KMS-11 (cell line): ENCODE data around the gene CDAN1.

Experiments used
- H2AFZ ChIP-seq: fragments of 200-600 bp; sonication (generic); 2 replicates; pipeline ENCODE4 v1.6.1; 2016; ENCODE audit warnings: antibody characterized with exemption, mixed run types, low read depth
- H3K27ac ChIP-seq: fragments of 200-600 bp; sonication (generic); 2 replicates; pipeline ENCODE4 v1.6.1; 2016; ENCODE audit warnings: mild to moderate bottlenecking, mixed run types
- H3K27me3 ChIP-seq: fragments of 200-600 bp; sonication (generic); 2 replicates; pipeline ENCODE4 v1.6.1; 2017; ENCODE audit warnings: mild to moderate bottlenecking, low read depth, mixed run types, moderate library complexity; ENCODE audit not compliant: insufficient read depth
- H3K36me3 ChIP-seq: fragments of 200-600 bp; sonication (generic); 2 replicates; pipeline ENCODE4 v1.6.1; 2017; ENCODE audit warnings: mild to moderate bottlenecking, mixed run types; ENCODE audit not compliant: insufficient read depth
- H3K4me1 ChIP-seq: fragments of 200-600 bp; sonication (generic); 2 replicates; pipeline ENCODE4 v1.6.1; 2016; ENCODE audit warnings: mild to moderate bottlenecking, low read depth, mixed run types; ENCODE audit not compliant: poor library complexity, severe bottlenecking
- H3K4me2 ChIP-seq: fragments of 200-600 bp; sonication (generic); 2 replicates; pipeline ENCODE4 v1.7.0; 2016; ENCODE audit warnings: mild to moderate bottlenecking, mixed run types
- H3K4me3 ChIP-seq: fragments of 200-600 bp; sonication (generic); IDR thresholded peaks from 2 replicates; pipeline ENCODE4 v1.6.1; 2017; ENCODE audit warnings: low read depth, low read length, mixed read lengths; ENCODE audit not compliant: insufficient read depth
- H3K79me2 ChIP-seq: fragments of 200-600 bp; sonication (generic); 2 replicates; pipeline ENCODE4 v1.6.1; 2016; ENCODE audit warnings: low read depth, mixed run types; ENCODE audit not compliant: insufficient read depth
- H3K9ac ChIP-seq: fragments of 200-600 bp; sonication (generic); 2 replicates; pipeline ENCODE4 v1.6.1; 2016; ENCODE audit warnings: mild to moderate bottlenecking, mixed run types
- H4K20me1 ChIP-seq: fragments of 200-600 bp; sonication (generic); 2 replicates; pipeline ENCODE4 v1.6.1; 2016; ENCODE audit warnings: mild to moderate bottlenecking, mixed run types; ENCODE audit not compliant: insufficient read depth
- CTCF ChIP-seq: fragments of 200-600 bp; sonication (generic); conservative IDR thresholded peaks from 2 replicates; pipeline ENCODE4 v1.6.1; 2017; ENCODE audit warnings: low read depth, mild to moderate bottlenecking, antibody characterized with exemption, low read length, moderate library complexity, mixed read lengths

The CDAN1 gene

GRCh38 chr15:42725331-42725903 is 11.5 kb downstream of the CDAN1 start:
- H3K27me3 ChIP-seq = no peaks in the 10 kb centered on the region
- TF ChIP-seq CTCF = no peak
- H3K4me2 ChIP-seq = no peak overlapping the region
- no peaks in the 10 kb centered on the region for H3K4me1 ChIP-seq
- H4K20me1 ChIP-seq = no peaks in the 10 kb centered on the region
- H3K9ac ChIP-seq = no peak overlapping the region
- no peak overlapping the region for H2AFZ ChIP-seq
- H3K27ac ChIP-seq = no peak overlapping the region
- no peak overlapping the region for H3K4me3 ChIP-seq
- 0 out of 2 replicates have a peak, but pooled peaks cover 4% of the 10 kb centered on the region for H3K36me3 ChIP-seq
- no peaks in the 10 kb centered on the region for H3K79me2 ChIP-seq

- H3K36me3 ChIP-seq = 0 out of 2 replicates have a peak, but pooled peaks cover 4% of the 10 kb centered on the region
- no peaks in the 10 kb centered on the region for H4K20me1 ChIP-seq
- no peak overlapping the region for H3K4me2 ChIP-seq
- no peak overlapping the region for H3K27ac ChIP-seq
- H3K9ac ChIP-seq = no peak overlapping the region
- H3K79me2 ChIP-seq = no peaks in the 10 kb centered on the region
- H3K27me3 ChIP-seq = no peaks in the 10 kb centered on the region
- H2AFZ ChIP-seq = no peak overlapping the region
- TF ChIP-seq CTCF = no peak
- no peaks in the 10 kb centered on the region for H3K4me1 ChIP-seq
- no peak overlapping the region for H3K4me3 ChIP-seq
Measured at GRCh38 chr15:42724276-42724675, 12.7 kb downstream of the CDAN1 start.

GRCh38 chr15:42723068-42723467 is 13.9 kb downstream of the CDAN1 start:
- H3K36me3 ChIP-seq = 0 out of 2 replicates have a peak, but pooled peaks cover 4% of the 10 kb centered on the region

GRCh38 chr15:42721916-42722315 is 15.0 kb downstream of the CDAN1 start:
- Histone ChIP-seq H3K4me2 (no peak overlapping the region), H3K4me1 (no peaks in the 10 kb centered on the region), H3K4me3 (no peak overlapping the region), H3K36me3 (0 out of 2 replicates have a peak, but pooled peaks cover 4% of the 10 kb centered on the region), H3K79me2 (no peaks in the 10 kb centered on the region), H3K9ac (no peak overlapping the region), H3K27me3 (no peaks in the 10 kb centered on the region), H2AFZ (no peak overlapping the region), H4K20me1 (no peaks in the 10 kb centered on the region), H3K27ac (no peak overlapping the region)
- TF ChIP-seq CTCF = no peak

More at GRCh38 chr15:42723068-42723467, 13.9 kb downstream of the CDAN1 start:
- Histone ChIP-seq H3K4me1 (no peaks in the 10 kb centered on the region), H3K9ac (no peak overlapping the region), H3K27me3 (no peaks in the 10 kb centered on the region), H4K20me1 (no peaks in the 10 kb centered on the region), H3K4me3 (no peak overlapping the region), H2AFZ (no peak overlapping the region), H3K79me2 (no peaks in the 10 kb centered on the region), H3K27ac (no peak overlapping the region), H3K4me2 (no peak overlapping the region)
- no peak for TF ChIP-seq CTCF
